GM18498 (cell line): ENCODE data around the gene PRSS50.

Source experiments
- ATAC-seq: cut with Tn5 transposase; IDR thresholded peaks from one replicate; pipeline ENCODE4 v1.9.1; 2021; ENCODE audit warnings: mild to moderate bottlenecking, moderate library complexity; ENCODE audit not compliant: unreplicated experiment

PRSS50 gene

GRCh38 chr3:46671541-46672348, 45.9 kb downstream of the PRSS50 start:
- ATAC-seq, result no peak

- no peak for ATAC-seq
Measured at GRCh38 chr3:46670891-46671427, 46.7 kb downstream of the PRSS50 start.

- no peak for ATAC-seq
Measured at GRCh38 chr3:46670000-46670890, 47.4 kb downstream of the PRSS50 start.

- ATAC-seq, result no peak
Measured at GRCh38 chr3:46669191-46669999, 48.3 kb downstream of the PRSS50 start.

- no peak for ATAC-seq
Measured at GRCh38 chr3:46668591-46668990, 49.1 kb downstream of the PRSS50 start.

- ATAC-seq, result no peak
Measured at GRCh38 chr3:46668116-46668515, 49.6 kb downstream of the PRSS50 start.

DNA sequence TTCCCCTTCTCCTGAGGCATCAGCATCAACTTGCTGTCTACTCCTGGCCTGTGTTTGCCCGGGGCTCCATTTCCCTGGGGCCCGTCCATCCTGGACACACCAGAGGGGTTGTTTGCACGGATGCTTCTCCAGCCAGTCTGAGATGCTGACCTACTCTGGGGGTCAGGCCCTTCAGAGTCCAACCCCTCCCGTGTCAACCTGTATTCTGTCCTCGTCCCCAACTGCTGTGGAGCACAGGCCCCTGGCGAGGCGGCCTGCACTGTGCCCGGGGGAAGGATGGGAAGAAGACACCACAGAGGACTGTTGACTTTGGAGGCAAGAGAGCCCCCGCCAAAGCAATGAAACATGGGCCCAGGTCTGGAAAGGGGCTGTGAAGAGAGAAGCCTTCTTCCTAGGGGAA, 50.0 kb downstream of the PRSS50 start:
- ATAC-seq, result no peak

DNA sequence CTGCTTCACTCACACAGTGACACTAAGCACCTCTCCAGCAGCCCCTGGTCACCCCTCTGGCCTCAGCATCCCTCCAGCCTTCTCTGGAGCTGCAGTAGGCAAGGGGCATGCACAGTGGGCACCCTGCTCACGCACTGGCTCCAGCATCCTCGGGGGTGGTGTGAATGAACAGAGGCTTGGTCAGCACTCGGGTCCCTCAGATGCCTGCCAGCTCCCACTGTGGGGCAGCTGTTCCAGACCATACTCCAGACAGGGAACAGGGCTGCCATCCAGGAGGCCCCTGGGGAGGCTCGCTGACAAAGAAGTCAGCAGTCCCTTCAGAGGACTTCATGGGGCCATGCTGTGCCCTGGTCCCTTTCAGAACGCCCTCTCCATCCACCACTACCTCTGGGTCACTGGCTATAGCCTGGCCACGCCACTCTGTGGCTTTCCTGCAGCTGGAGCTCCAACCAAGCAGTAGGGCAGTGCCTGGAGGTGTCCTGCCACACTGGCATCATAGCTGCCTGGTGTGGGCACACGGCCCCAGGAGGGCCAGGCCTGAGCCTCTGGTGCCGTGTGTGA, 50.5 kb downstream of the PRSS50 start:
- ATAC-seq, result no peak

- ATAC-seq, result no peak
Measured at GRCh38 chr3:46666453-46666845, 51.2 kb downstream of the PRSS50 start.

- no peak for ATAC-seq
Measured at GRCh38 chr3:46665763-46666452, 51.8 kb downstream of the PRSS50 start.

- no peak for ATAC-seq
Measured at GRCh38 chr3:46664971-46665762, 52.5 kb downstream of the PRSS50 start.

DNA sequence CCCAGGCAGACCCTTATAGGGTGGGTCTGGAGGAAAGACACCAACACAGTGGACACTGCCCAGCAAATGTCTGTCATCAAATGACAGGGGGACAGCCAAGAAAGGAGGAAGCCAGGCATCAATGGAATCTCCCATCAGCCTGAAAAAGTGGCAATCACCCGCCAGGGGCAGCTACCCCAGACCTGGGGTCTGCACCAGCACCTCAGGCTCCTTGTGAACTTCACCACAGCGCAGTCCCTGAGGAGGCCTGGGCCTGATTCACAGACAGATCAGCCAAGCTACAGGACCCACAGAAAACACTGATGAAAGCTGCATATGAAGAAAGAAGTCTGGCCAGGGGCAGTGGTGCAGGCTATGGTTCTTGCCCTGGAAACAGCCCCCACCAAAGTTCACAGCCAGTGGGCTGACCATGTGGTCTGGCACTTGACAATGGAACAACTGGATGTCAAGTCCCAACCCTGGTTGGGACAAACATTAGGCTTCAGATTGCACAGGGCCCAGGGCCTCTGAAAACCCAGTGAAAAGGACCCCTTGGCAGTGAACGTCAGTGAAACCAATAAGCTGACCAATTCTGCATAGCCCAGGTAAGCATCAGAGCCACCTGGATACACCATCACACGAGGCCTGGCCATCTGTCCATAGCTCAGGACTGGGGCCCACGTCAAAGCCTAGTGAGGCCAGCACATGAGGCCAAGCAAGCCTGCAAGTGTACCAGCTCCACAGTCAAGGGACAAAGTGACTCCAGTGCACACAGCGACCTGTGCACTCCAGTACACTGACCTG, 53.3 kb downstream of the PRSS50 start:
- no peak for ATAC-seq

- no peak for ATAC-seq
Measured at GRCh38 chr3:46663591-46664135, 54.0 kb downstream of the PRSS50 start.

- no peak for ATAC-seq
Measured at GRCh38 chr3:46662771-46663551, 54.7 kb downstream of the PRSS50 start.
